Hepatocyte (in vitro differentiated cells): ENCODE data around the gene CACNA1C. TPM values are rescaled to one million over a fixed set of nuclear protein-coding genes. Genes with fewer than 3 reads are reported as not detected.

Source experiments
- DNase-seq: peaks from one replicate; pipeline ENCODE4 v3.0.0-alpha.2; 2016; ENCODE audit warnings: low spot score
- H2AFZ ChIP-seq: fragments of 200-600 bp; sonication (generic); 2 replicates; pipeline ENCODE4 v1.6.0; 2016; ENCODE audit warnings: antibody characterized with exemption, mild to moderate bottlenecking
- H3K27ac ChIP-seq: fragments of 200-600 bp; sonication (generic); 2 replicates; pipeline ENCODE4 v1.5.1; 2016; ENCODE audit warnings: mild to moderate bottlenecking
- H3K27me3 ChIP-seq: fragments of 200-600 bp; sonication (generic); 2 replicates; pipeline ENCODE4 v1.6.1; 2016
- H3K36me3 ChIP-seq: fragments of 200-600 bp; sonication (generic); replicated peaks from 2 replicates; pipeline ENCODE4 v1.5.1; 2016; ENCODE audit warnings: low read depth; ENCODE audit not compliant: insufficient read depth
- H3K4me1 ChIP-seq: fragments of 200-600 bp; sonication (generic); 2 replicates; pipeline ENCODE4 v1.5.1; 2016; ENCODE audit warnings: mild to moderate bottlenecking, moderate library complexity; ENCODE audit not compliant: insufficient read depth
- H3K4me2 ChIP-seq: fragments of 200-600 bp; sonication (generic); 2 replicates; pipeline ENCODE4 v1.6.0; 2016
- H3K4me3 ChIP-seq: fragments of 200-600 bp; sonication (generic); 2 replicates; pipeline ENCODE4 v1.5.1; 2016; ENCODE audit warnings: mild to moderate bottlenecking
- H3K79me2 ChIP-seq: fragments of 200-600 bp; sonication (generic); 2 replicates; pipeline ENCODE4 v1.6.0; 2017; ENCODE audit warnings: mild to moderate bottlenecking
- H3K9me2 ChIP-seq: fragments of 200-600 bp; sonication (generic); replicated peaks from 2 replicates; pipeline ENCODE4 v1.6.0; 2017; ENCODE audit warnings: mild to moderate bottlenecking; ENCODE audit not compliant: insufficient read depth
- H3K9me3 ChIP-seq: fragments of 200-600 bp; sonication (generic); 2 replicates; pipeline ENCODE4 v1.5.1; 2016; ENCODE audit warnings: low read depth, mild to moderate bottlenecking
- H4K20me1 ChIP-seq: fragments of 200-600 bp; sonication (generic); 2 replicates; pipeline ENCODE4 v1.6.0; 2016; ENCODE audit warnings: mild to moderate bottlenecking; ENCODE audit not compliant: insufficient read depth, poor library complexity, severe bottlenecking
- CTCF ChIP-seq: fragments of 200-600 bp; sonication (generic); IDR thresholded peaks from 2 replicates; pipeline ENCODE4 v1.5.1; 2016; ENCODE audit warnings: antibody characterized with exemption, mild to moderate bottlenecking; ENCODE audit not compliant: poor library complexity
- EZH2 ChIP-seq: fragments of 200-600 bp; sonication (generic); IDR thresholded peaks from 2 replicates; pipeline ENCODE4 v1.6.1; 2016; ENCODE audit warnings: antibody characterized with exemption, mild to moderate bottlenecking, borderline replicate concordance
- EZH2phosphoT487 ChIP-seq: fragments of 200-600 bp; sonication (generic); IDR thresholded peaks from one replicate; pipeline ENCODE4 v1.6.1; 2018; ENCODE audit warnings: antibody characterized with exemption, mild to moderate bottlenecking, low read depth, moderate library complexity; ENCODE audit not compliant: unreplicated experiment, severe bottlenecking
- WGBS: methylation state at CpG from one replicate; pipeline ENCODE4 v1.1.6; 2016; ENCODE audit warnings: low lambda C conversion rate; ENCODE audit errors: missing lambda C conversion rate; 5-methylcytosine and 5-hydroxymethylcytosine counted together
- polyA plus RNA-seq: library from polyadenylated mRNA; unstranded; fragments of >200 nt; fragmentation: Nextera tagmentation; extraction: Ambion mirVana; gene quantifications from 2 replicates; pipeline ENCODE4 v1.2.1, GENCODE V29; 2016
- total RNA-seq: library from RNA; depleted of rRNA; stranded (reverse); fragments of >200 nt; gene quantifications from 2 replicates; pipeline ENCODE4 v1.2.3, GENCODE V29; 2014

CACNA1C gene
- total and polyA plus RNA-seq, 2 experiments from 2014 or later = 3.2 to 4.0 TPM

- no peaks in the 10 kb centered on the region for H3K9me3 ChIP-seq
- DNase-seq = no peak
- H3K27me3 ChIP-seq = no peaks in the 10 kb centered on the region
- no peak overlapping the region for H2AFZ ChIP-seq
- H3K4me1 ChIP-seq = no peaks in the 10 kb centered on the region
- H4K20me1 ChIP-seq = no peaks in the 10 kb centered on the region
- no peaks in the 10 kb centered on the region for H3K9me2 ChIP-seq
- H3K4me3 ChIP-seq = no peak overlapping the region
- TF ChIP-seq CTCF (no peak), EZH2 (no peak), EZH2phosphoT487 (no peak)
- H3K79me2 ChIP-seq = no peaks in the 10 kb centered on the region
- no peak overlapping the region for H3K4me2 ChIP-seq
- no peaks in the 10 kb centered on the region for H3K36me3 ChIP-seq
- WGBS = 71% methylated on average over 11 of the region's 11 CpGs
- no peak overlapping the region for H3K27ac ChIP-seq
Observed at GRCh38 chr12:2627835-2628191, 575.0 kb downstream of the CACNA1C start.

GRCh38 chr12:2628401-2628800 is 575.6 kb downstream of the CACNA1C start:
- Histone ChIP-seq H3K79me2 (no peaks in the 10 kb centered on the region), H3K9me3 (no peaks in the 10 kb centered on the region), H3K4me2 (no peak overlapping the region), H2AFZ (no peak overlapping the region), H4K20me1 (no peaks in the 10 kb centered on the region), H3K4me1 (no peaks in the 10 kb centered on the region), H3K36me3 (no peaks in the 10 kb centered on the region), H3K9me2 (no peaks in the 10 kb centered on the region), H3K27ac (no peak overlapping the region), H3K27me3 (no peaks in the 10 kb centered on the region), H3K4me3 (no peak overlapping the region)
- TF ChIP-seq EZH2phosphoT487 (no peak), CTCF (no peak), EZH2 (no peak)
- DNase-seq = no peak
- 91% methylated on average over 6 of the region's 6 CpGs for WGBS

- H3K27ac ChIP-seq = no peak overlapping the region
- no peaks in the 10 kb centered on the region for H3K9me2 ChIP-seq
- H3K79me2 ChIP-seq = no peaks in the 10 kb centered on the region
- no peak for DNase-seq
- H3K9me3 ChIP-seq = no peaks in the 10 kb centered on the region
- H2AFZ ChIP-seq = no peak overlapping the region
- 93% methylated on average over 5 of the region's 5 CpGs for WGBS
- no peaks in the 10 kb centered on the region for H3K4me1 ChIP-seq
- TF ChIP-seq CTCF (no peak), EZH2phosphoT487 (no peak), EZH2 (no peak)
- no peak overlapping the region for H3K4me3 ChIP-seq
- no peak overlapping the region for H3K4me2 ChIP-seq
- no peaks in the 10 kb centered on the region for H3K27me3 ChIP-seq
- no peaks in the 10 kb centered on the region for H4K20me1 ChIP-seq
- no peaks in the 10 kb centered on the region for H3K36me3 ChIP-seq
Observed at GRCh38 chr12:2629051-2629450, 576.3 kb downstream of the CACNA1C start.

- Histone ChIP-seq H3K36me3 (no peaks in the 10 kb centered on the region), H3K4me3 (no peak overlapping the region), H3K79me2 (no peaks in the 10 kb centered on the region), H3K27ac (no peak overlapping the region), H3K4me2 (no peak overlapping the region), H2AFZ (no peak overlapping the region), H3K9me3 (no peaks in the 10 kb centered on the region), H4K20me1 (no peaks in the 10 kb centered on the region), H3K4me1 (no peaks in the 10 kb centered on the region), H3K27me3 (no peaks in the 10 kb centered on the region), H3K9me2 (no peaks in the 10 kb centered on the region)
- WGBS = 80% methylated on average over 16 of the region's 16 CpGs
- no peak for DNase-seq
- TF ChIP-seq EZH2 (no peak), EZH2phosphoT487 (no peak), CTCF (no peak)
Observed at GRCh38 chr12:2631653-2632350, 579.0 kb downstream of the CACNA1C start.
